Endodermal cell (in vitro differentiated cells): ENCODE measurements around the gene SPEF2. TPM values are rescaled to one million over a fixed set of nuclear protein-coding genes. Genes with fewer than 3 reads are reported as not detected.

Experiments used
- DNase-seq: peaks from one replicate; pipeline ENCODE4 v3.0.0-alpha.2; 2017
- H3K27ac ChIP-seq: 2 replicates; pipeline ENCODE4 v1.5.1; 2013; ENCODE audit warnings: mild to moderate bottlenecking, low read depth, low read length, moderate library complexity
- H3K27me3 ChIP-seq: 2 replicates; pipeline ENCODE4 v1.6.1; 2013; ENCODE audit warnings: mild to moderate bottlenecking, low read length, moderate library complexity; ENCODE audit not compliant: insufficient read depth, control insufficient read depth, poor library complexity, severe bottlenecking
- H3K36me3 ChIP-seq: 2 replicates; pipeline ENCODE4 v1.7.0; 2013; ENCODE audit warnings: mild to moderate bottlenecking, low read length, moderate library complexity; ENCODE audit not compliant: control insufficient read depth, insufficient read depth
- H3K4me1 ChIP-seq: one replicate; pipeline ENCODE4 v1.7.0; 2013; ENCODE audit warnings: low read length; ENCODE audit not compliant: control insufficient read depth, insufficient read depth
- H3K4me3 ChIP-seq: 2 replicates; pipeline ENCODE4 v1.5.1; 2013; ENCODE audit warnings: mild to moderate bottlenecking, low read length, moderate library complexity
- H3K9ac ChIP-seq: 2 replicates; pipeline ENCODE4 v1.6.1; 2013; ENCODE audit warnings: mild to moderate bottlenecking, low read length, moderate library complexity; ENCODE audit not compliant: poor library complexity, severe bottlenecking; ENCODE audit errors: extremely low read depth
- H3K9me3 ChIP-seq: 2 replicates; pipeline ENCODE4 v1.6.1; 2013; ENCODE audit warnings: mild to moderate bottlenecking, low read length, moderate library complexity; ENCODE audit not compliant: control insufficient read depth
- H3K27ac Mint-ChIP-seq: 2 replicates; pipeline ENCODE4 v1.8.0; 2020; ENCODE audit warnings: mixed read lengths
- H3K27me3 Mint-ChIP-seq: 2 replicates; pipeline ENCODE4 v1.8.0; 2021; ENCODE audit warnings: mild to moderate bottlenecking, mixed read lengths; ENCODE audit not compliant: insufficient read depth
- H3K36me3 Mint-ChIP-seq: 2 replicates; pipeline ENCODE4 v1.8.0; 2020; ENCODE audit warnings: low read depth, mixed read lengths
- H3K4me1 Mint-ChIP-seq: 2 replicates; pipeline ENCODE4 v1.8.0; 2020; ENCODE audit warnings: mixed read lengths
- H3K4me3 Mint-ChIP-seq: 2 replicates; pipeline ENCODE4 v1.8.0; 2020; ENCODE audit warnings: mild to moderate bottlenecking, moderate library complexity, mixed read lengths
- H3K9me3 Mint-ChIP-seq: 2 replicates; pipeline ENCODE4 v1.8.0; 2020; ENCODE audit warnings: mild to moderate bottlenecking, mixed read lengths
- CTCF ChIP-seq: fragments of 200-600 bp; sonication (generic); conservative IDR thresholded peaks from 2 replicates; pipeline ENCODE4 v1.5.0; 2021; ENCODE audit warnings: antibody characterized with exemption, mild to moderate bottlenecking
- WGBS, 2 experiments: methylation state at CpG; one replicate each; pipeline versions ENCODE4 v1.1.5 to v1.1.7; 2013; ENCODE audit warnings: missing lambda C conversion rate in 2 of 2, mixed read lengths in 1 of 2; ENCODE audit not compliant: insufficient coverage in 1 of 2, insufficient read length in 1 of 2; 5-methylcytosine and 5-hydroxymethylcytosine counted together
- total RNA-seq, 2 donors: library from RNA; stranded (reverse); fragmentation: NEBNext Ultra II Directional in 1 of 2; extraction: Animal tissue kit (Norgen Biotek cat#: 25700) in 1 of 2; gene quantifications; 2 replicates in 1 of 2; 3 replicates in 1 of 2; pipeline ENCODE4 v1.2.1, GENCODE V29; 2021

SPEF2 gene
- total RNA-seq, 2 donors from 2014 or later = 3.3 to 4.0 TPM

GRCh38 chr5:35857606-35858205 is 240.0 kb downstream of the SPEF2 start:
- Histone ChIP-seq H3K36me3 (no peaks in the 10 kb centered on the region), H3K9ac (no peak overlapping the region), H3K27ac (no peak overlapping the region), H3K27me3 (no peaks in the 10 kb centered on the region), H3K9me3 (no peaks in the 10 kb centered on the region), H3K4me3 (peak overlapping the region; percentile 16), H3K4me1 (peaks cover 33% of the 10 kb centered on the region)
- H3K4me1 Mint-ChIP-seq = peaks cover 42% of the 10 kb centered on the region
- H3K27ac Mint-ChIP-seq = no peak overlapping the region
- no peaks in the 10 kb centered on the region for H3K27me3 Mint-ChIP-seq
- no peaks in the 10 kb centered on the region for H3K9me3 Mint-ChIP-seq
- H3K4me3 Mint-ChIP-seq = no peak overlapping the region
- no peak for DNase-seq
- no peak for TF ChIP-seq CTCF
- WGBS, 2 experiments = 90 to 100% methylated on average over 1 to 2 of the region's 2 CpGs
- H3K36me3 Mint-ChIP-seq = no peaks in the 10 kb centered on the region

GRCh38 chr5:35859101-35859661 is 241.5 kb downstream of the SPEF2 start:
- Mint-ChIP-seq H3K27ac (no peak overlapping the region), H3K4me3 (no peak overlapping the region)
- H3K27ac ChIP-seq = peak overlapping the region; percentile 77

GRCh38 chr5:35860686-35861085 is 243.0 kb downstream of the SPEF2 start:
- H3K36me3 ChIP-seq = no peaks in the 10 kb centered on the region
- no peak overlapping the region for H3K9ac ChIP-seq
- no peak overlapping the region for H3K27ac ChIP-seq
- H3K27ac Mint-ChIP-seq = no peak overlapping the region
- no peak for DNase-seq
- 93% methylated on average over 1 of the region's 1 CpG; no CpG with 5 or more reads in 1 of the 2 experiments for WGBS, 2 experiments
- peaks cover 14% of the 10 kb centered on the region for H3K9me3 Mint-ChIP-seq
- H3K9me3 ChIP-seq = peaks cover 9% of the 10 kb centered on the region
- no peaks in the 10 kb centered on the region for H3K36me3 Mint-ChIP-seq
- no peak overlapping the region for H3K4me3 ChIP-seq
- H3K27me3 Mint-ChIP-seq = no peaks in the 10 kb centered on the region
- peaks cover 15% of the 10 kb centered on the region for H3K4me1 Mint-ChIP-seq
- peaks cover 17% of the 10 kb centered on the region for H3K4me1 ChIP-seq
- no peak for TF ChIP-seq CTCF
- H3K27me3 ChIP-seq = no peaks in the 10 kb centered on the region
- no peak overlapping the region for H3K4me3 Mint-ChIP-seq

More at GRCh38 chr5:35859101-35859661, 241.5 kb downstream of the SPEF2 start:
- Mint-ChIP-seq H3K9me3 (peaks cover 2% of the 10 kb centered on the region), H3K36me3 (no peaks in the 10 kb centered on the region), H3K27me3 (no peaks in the 10 kb centered on the region), H3K4me1 (peaks cover 30% of the 10 kb centered on the region)
- TF ChIP-seq CTCF = no peak
- H3K9ac ChIP-seq = no peak overlapping the region
- 17 to 66% methylated on average over 2 to 3 of the region's 3 CpGs for WGBS, 2 experiments
- DNase-seq = no peak
- no peak overlapping the region for H3K4me3 ChIP-seq
- H3K4me1 ChIP-seq = peaks cover 29% of the 10 kb centered on the region
- H3K9me3 ChIP-seq = peaks cover 5% of the 10 kb centered on the region
- H3K36me3 ChIP-seq = no peaks in the 10 kb centered on the region
- H3K27me3 ChIP-seq = no peaks in the 10 kb centered on the region
